ENCODE results near the gene CCDC192.

The CCDC192 gene

GRCh38 chr5:127925916-127926315 lies 222.7 kb downstream of the CCDC192 start:
- DNase-seq (ENCODE audit: extremely low spot score): no peak
- ChIA-PET CTCF (interaction anchor here (1.0 kb wide), 1 partner anchor 10 kb away, joined by 3 read pairs; no protein-coding TSS in a partner anchor), POLR2A (no interaction called here)
- TF ChIP-seq TARDBP (IDR thresholded peaks at IDR 0.05): no peak
- TF ChIP-seq BHLHE40 (IDR thresholded peaks at IDR 0.05; ENCODE audit: borderline replicate concordance): no peak
- TF ChIP-seq FOXA1 (IDR thresholded peaks at IDR 0.05): no peak
- no peak for TF ChIP-seq HDGF (IDR thresholded peaks at IDR 0.05; ENCODE audit: borderline replicate concordance)
- TF ChIP-seq SUZ12 (IDR thresholded peaks at IDR 0.05): no peak
- TF ChIP-seq SP1 (IDR thresholded peaks at IDR 0.05): no peak
- no peak for TF ChIP-seq NFRKB (IDR thresholded peaks at IDR 0.05)
- no peak for TF ChIP-seq ZNF384 (IDR thresholded peaks at IDR 0.05)

- ChIA-PET CTCF (interaction anchor here (0.6 kb wide), 1 partner anchor 602 kb away, joined by 3 read pairs; no protein-coding TSS in a partner anchor), POLR2A (no interaction called here)
- no peak for DNase-seq (ENCODE audit: extremely low spot score)
- TF ChIP-seq HDGF (IDR thresholded peaks at IDR 0.05; ENCODE audit: borderline replicate concordance) (no peak), FOXA1 (IDR thresholded peaks at IDR 0.05) (no peak), LEF1 (IDR thresholded peaks at IDR 0.05; ENCODE audit: borderline replicate concordance) (no peak), L3MBTL2 (conservative IDR thresholded peaks at IDR 0.05) (no peak), ZNF384 (IDR thresholded peaks at IDR 0.05) (no peak), NFRKB (IDR thresholded peaks at IDR 0.05) (no peak)
These were observed 223.8 kb downstream of the CCDC192 start for GRCh38 chr5:127926974-127927373.

- TF ChIP-seq ARNT (IDR thresholded peaks at IDR 0.05) (no peak), SP1 (IDR thresholded peaks at IDR 0.05) (no peak), FOXA1 (IDR thresholded peaks at IDR 0.05) (no peak), TARDBP (IDR thresholded peaks at IDR 0.05) (no peak), CTBP1 (IDR thresholded peaks at IDR 0.05; ENCODE audit: borderline replicate concordance) (no peak), NFRKB (IDR thresholded peaks at IDR 0.05) (no peak), FOXM1 (IDR thresholded peaks at IDR 0.05; ENCODE audit: borderline replicate concordance) (no peak), ELF4 (IDR thresholded peaks at IDR 0.05) (no peak), HDGF (IDR thresholded peaks at IDR 0.05; ENCODE audit: borderline replicate concordance) (no peak), L3MBTL2 (conservative IDR thresholded peaks at IDR 0.05) (no peak), FOXK2 (IDR thresholded peaks at IDR 0.05) (no peak), LEF1 (IDR thresholded peaks at IDR 0.05; ENCODE audit: borderline replicate concordance) (no peak), ZNF384 (IDR thresholded peaks at IDR 0.05) (no peak), BHLHE40 (IDR thresholded peaks at IDR 0.05; ENCODE audit: borderline replicate concordance) (no peak), SUZ12 (IDR thresholded peaks at IDR 0.05) (no peak)
- TF ChIP-seq, protein P1, sequence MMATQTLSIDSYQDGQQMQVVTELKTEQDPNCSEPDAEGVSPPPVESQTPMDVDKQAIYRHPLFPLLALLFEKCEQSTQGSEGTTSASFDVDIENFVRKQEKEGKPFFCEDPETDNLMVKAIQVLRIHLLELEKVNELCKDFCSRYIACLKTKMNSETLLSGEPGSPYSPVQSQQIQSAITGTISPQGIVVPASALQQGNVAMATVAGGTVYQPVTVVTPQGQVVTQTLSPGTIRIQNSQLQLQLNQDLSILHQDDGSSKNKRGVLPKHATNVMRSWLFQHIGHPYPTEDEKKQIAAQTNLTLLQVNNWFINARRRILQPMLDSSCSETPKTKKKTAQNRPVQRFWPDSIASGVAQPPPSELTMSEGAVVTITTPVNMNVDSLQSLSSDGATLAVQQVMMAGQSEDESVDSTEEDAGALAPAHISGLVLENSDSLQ (IDR thresholded peaks at IDR 0.05): no peak
- POLR2A ChIA-PET: no interaction called here
- CTCF ChIA-PET: interaction anchor here (0.7 kb wide), 1 partner anchor 576 kb away, joined by 3 read pairs; no protein-coding TSS in a partner anchor
- DNase-seq (ENCODE audit: extremely low spot score): no peak
These were observed 224.9 kb downstream of the CCDC192 start for GRCh38 chr5:127928053-127928452.

DNA sequence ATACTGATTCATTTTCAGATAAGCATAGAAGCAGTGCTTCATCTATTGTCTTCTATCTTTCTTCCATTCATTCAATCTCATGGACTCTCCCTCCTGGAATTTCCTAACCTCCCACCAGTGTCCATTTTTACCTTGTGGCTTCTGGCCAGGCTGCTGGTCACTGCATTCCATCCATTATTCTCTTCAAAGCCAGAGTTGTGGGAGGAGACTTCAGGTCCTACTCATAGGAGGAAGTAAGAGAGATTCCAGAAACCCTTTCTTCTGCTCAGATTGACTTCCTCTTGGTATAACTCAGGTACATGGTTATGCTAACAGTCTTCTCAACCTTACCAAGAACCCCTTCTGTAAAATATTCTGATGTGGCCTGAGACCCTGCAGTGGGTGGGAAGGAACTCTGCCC lies 227.1 kb downstream of the CCDC192 start:
- no peak for DNase-seq (ENCODE audit: extremely low spot score)
- ChIA-PET CTCF (interaction anchor here (0.5 kb wide), 1 partner anchor 45 kb away, joined by 4 read pairs; no protein-coding TSS in a partner anchor), POLR2A (no interaction called here)
- TF ChIP-seq ARNT (IDR thresholded peaks at IDR 0.05): no peak
- no peak for TF ChIP-seq NFRKB (IDR thresholded peaks at IDR 0.05)
- TF ChIP-seq ELF4 (IDR thresholded peaks at IDR 0.05): no peak
- TF ChIP-seq FOXM1 (IDR thresholded peaks at IDR 0.05; ENCODE audit: borderline replicate concordance): no peak
- no peak for TF ChIP-seq FOXK2 (IDR thresholded peaks at IDR 0.05)
- no peak for TF ChIP-seq SP1 (IDR thresholded peaks at IDR 0.05)
- TF ChIP-seq L3MBTL2 (conservative IDR thresholded peaks at IDR 0.05): no peak
- TF ChIP-seq HDGF (IDR thresholded peaks at IDR 0.05; ENCODE audit: borderline replicate concordance): no peak
- TF ChIP-seq ZNF384 (IDR thresholded peaks at IDR 0.05): no peak
- no peak for TF ChIP-seq SUZ12 (IDR thresholded peaks at IDR 0.05)
- no peak for TF ChIP-seq LEF1 (IDR thresholded peaks at IDR 0.05; ENCODE audit: borderline replicate concordance)
- TF ChIP-seq, protein P1 (IDR thresholded peaks at IDR 0.05): no peak
- no peak for TF ChIP-seq FOXA1 (IDR thresholded peaks at IDR 0.05)
- TF ChIP-seq CTBP1 (IDR thresholded peaks at IDR 0.05; ENCODE audit: borderline replicate concordance): no peak
- no peak for TF ChIP-seq BHLHE40 (IDR thresholded peaks at IDR 0.05; ENCODE audit: borderline replicate concordance)
- TF ChIP-seq TARDBP (IDR thresholded peaks at IDR 0.05): no peak

- TF ChIP-seq FOXM1 (IDR thresholded peaks at IDR 0.05; ENCODE audit: borderline replicate concordance) (no peak), L3MBTL2 (conservative IDR thresholded peaks at IDR 0.05) (no peak), ELF4 (IDR thresholded peaks at IDR 0.05) (no peak), BHLHE40 (IDR thresholded peaks at IDR 0.05; ENCODE audit: borderline replicate concordance) (no peak), LEF1 (IDR thresholded peaks at IDR 0.05; ENCODE audit: borderline replicate concordance) (no peak), CTBP1 (IDR thresholded peaks at IDR 0.05; ENCODE audit: borderline replicate concordance) (no peak), ZNF384 (IDR thresholded peaks at IDR 0.05) (no peak), TARDBP (IDR thresholded peaks at IDR 0.05) (no peak), FOXK2 (IDR thresholded peaks at IDR 0.05) (no peak), ARNT (IDR thresholded peaks at IDR 0.05) (no peak), FOXA1 (IDR thresholded peaks at IDR 0.05) (no peak), HDGF (IDR thresholded peaks at IDR 0.05; ENCODE audit: borderline replicate concordance) (no peak), NFRKB (IDR thresholded peaks at IDR 0.05) (no peak)
- TF ChIP-seq, protein P1 (IDR thresholded peaks at IDR 0.05): no peak
- no peak for DNase-seq (ENCODE audit: extremely low spot score)
- POLR2A ChIA-PET: no interaction called here
- CTCF ChIA-PET: no interaction called here
These were observed 228.2 kb downstream of the CCDC192 start for GRCh38 chr5:127931396-127931795.

DNA sequence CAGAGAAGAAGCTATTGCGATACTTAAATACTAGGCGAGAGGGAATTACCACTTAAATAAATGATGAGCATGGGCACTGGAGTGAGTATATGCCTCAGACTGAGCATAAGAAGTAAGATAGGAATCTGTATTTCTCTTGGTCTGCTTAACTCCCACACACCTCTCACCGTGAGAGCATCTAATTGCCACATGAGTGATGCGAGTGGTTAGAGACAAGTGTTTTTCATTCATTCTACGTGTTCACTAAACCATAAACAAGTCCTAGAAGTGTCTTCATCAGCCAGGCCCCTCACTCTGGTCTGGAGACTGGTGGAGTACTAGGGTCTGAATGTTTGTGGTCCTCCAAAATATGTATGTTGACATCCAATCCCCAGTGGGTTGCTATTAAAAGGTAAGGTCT lies 230.2 kb downstream of the CCDC192 start:
- ChIA-PET CTCF (no interaction called here), POLR2A (no interaction called here)
- TF ChIP-seq FOXA1 (IDR thresholded peaks at IDR 0.05): no peak
- no peak for TF ChIP-seq ELF4 (IDR thresholded peaks at IDR 0.05)
- TF ChIP-seq ZNF384 (IDR thresholded peaks at IDR 0.05): no peak
- TF ChIP-seq HDGF (IDR thresholded peaks at IDR 0.05; ENCODE audit: borderline replicate concordance): no peak
- TF ChIP-seq TARDBP (IDR thresholded peaks at IDR 0.05): no peak
- TF ChIP-seq BHLHE40 (IDR thresholded peaks at IDR 0.05; ENCODE audit: borderline replicate concordance): no peak
- no peak for TF ChIP-seq L3MBTL2 (conservative IDR thresholded peaks at IDR 0.05)
- TF ChIP-seq LEF1 (IDR thresholded peaks at IDR 0.05; ENCODE audit: borderline replicate concordance): no peak
- TF ChIP-seq CTBP1 (IDR thresholded peaks at IDR 0.05; ENCODE audit: borderline replicate concordance): no peak
- DNase-seq (ENCODE audit: extremely low spot score): no peak

Measured in HEK293T (cell line).